Retinal pigment epithelial cell (primary cell): ENCODE measurements around the gene CDH15.
A peak's percentile ranks its signal among the peaks of the same experiment; 100 is the strongest.

Experiments
- DNase-seq: peaks from one replicate; pipeline ENCODE4 v3.0.0-alpha.2; 2010; ENCODE audit warnings: low read depth
- H3K4me3 ChIP-seq: 2 replicates; pipeline ENCODE4 v1.5.1; 2011; ENCODE audit warnings: mild to moderate bottlenecking, low read length, control low read depth, moderate library complexity
- TF ChIP-seq, protein P1 (sequence below): conservative IDR thresholded peaks from 2 replicates; pipeline ENCODE4 v1.5.1; 2011; ENCODE audit warnings: low read depth, low read length, control low read depth, inconsistent platforms

The CDH15 gene, protein sequence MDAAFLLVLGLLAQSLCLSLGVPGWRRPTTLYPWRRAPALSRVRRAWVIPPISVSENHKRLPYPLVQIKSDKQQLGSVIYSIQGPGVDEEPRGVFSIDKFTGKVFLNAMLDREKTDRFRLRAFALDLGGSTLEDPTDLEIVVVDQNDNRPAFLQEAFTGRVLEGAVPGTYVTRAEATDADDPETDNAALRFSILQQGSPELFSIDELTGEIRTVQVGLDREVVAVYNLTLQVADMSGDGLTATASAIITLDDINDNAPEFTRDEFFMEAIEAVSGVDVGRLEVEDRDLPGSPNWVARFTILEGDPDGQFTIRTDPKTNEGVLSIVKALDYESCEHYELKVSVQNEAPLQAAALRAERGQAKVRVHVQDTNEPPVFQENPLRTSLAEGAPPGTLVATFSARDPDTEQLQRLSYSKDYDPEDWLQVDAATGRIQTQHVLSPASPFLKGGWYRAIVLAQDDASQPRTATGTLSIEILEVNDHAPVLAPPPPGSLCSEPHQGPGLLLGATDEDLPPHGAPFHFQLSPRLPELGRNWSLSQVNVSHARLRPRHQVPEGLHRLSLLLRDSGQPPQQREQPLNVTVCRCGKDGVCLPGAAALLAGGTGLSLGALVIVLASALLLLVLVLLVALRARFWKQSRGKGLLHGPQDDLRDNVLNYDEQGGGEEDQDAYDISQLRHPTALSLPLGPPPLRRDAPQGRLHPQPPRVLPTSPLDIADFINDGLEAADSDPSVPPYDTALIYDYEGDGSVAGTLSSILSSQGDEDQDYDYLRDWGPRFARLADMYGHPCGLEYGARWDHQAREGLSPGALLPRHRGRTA

DNA sequence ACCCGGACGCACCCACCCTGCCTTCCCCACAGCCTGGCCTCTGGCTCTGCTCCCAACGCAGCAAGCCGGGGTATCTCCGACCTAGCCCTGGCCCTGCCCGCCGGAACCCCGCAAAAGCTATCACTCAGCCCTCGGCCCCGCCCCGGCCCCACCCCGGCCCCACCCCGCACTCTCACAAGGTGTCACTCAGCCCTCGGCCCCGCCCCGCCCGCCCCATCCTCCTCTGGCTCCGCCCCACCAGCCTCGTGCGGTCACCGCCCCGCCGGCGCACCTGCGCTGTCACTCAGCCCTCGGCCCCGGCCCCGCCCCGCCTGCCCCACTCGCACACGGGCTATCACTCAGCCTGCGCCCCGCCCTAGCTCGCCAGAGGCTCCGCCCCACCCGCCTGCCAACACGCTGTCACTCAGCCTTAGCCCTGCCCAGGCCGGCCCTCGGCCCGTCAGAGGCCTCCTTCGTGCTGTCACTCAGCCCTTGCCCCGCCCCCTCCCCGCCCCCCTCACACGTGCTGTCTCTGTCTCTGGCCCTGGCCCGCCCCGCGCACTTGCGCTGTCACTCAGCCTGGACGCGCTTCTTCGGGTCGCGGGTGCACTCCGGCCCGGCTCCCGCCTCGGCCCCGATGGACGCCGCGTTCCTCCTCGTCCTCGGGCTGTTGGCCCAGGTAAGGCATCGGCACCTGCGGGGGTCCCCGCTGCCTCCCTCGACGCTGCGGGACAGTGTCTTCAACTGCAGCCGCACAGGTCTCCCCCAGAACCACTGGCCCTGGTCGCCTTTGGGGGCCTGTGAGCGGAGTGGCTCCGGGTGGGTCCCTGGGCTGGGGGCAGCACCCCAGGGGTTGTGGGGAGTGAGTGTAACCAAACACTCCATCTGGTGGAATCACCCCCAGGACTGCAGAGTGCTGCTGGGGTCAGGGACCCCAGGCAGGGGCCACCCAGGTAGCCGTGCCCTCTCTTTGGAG is at the start of gene CDH15:
Gene CDH15, plus strand, starts transcription at position 533 of the 955 bp plus-strand sequence. Its CDS starts 84 bp downstream, at position 617.
- DNase-seq = peak; percentile 63
- TF ChIP-seq, protein P1, sequence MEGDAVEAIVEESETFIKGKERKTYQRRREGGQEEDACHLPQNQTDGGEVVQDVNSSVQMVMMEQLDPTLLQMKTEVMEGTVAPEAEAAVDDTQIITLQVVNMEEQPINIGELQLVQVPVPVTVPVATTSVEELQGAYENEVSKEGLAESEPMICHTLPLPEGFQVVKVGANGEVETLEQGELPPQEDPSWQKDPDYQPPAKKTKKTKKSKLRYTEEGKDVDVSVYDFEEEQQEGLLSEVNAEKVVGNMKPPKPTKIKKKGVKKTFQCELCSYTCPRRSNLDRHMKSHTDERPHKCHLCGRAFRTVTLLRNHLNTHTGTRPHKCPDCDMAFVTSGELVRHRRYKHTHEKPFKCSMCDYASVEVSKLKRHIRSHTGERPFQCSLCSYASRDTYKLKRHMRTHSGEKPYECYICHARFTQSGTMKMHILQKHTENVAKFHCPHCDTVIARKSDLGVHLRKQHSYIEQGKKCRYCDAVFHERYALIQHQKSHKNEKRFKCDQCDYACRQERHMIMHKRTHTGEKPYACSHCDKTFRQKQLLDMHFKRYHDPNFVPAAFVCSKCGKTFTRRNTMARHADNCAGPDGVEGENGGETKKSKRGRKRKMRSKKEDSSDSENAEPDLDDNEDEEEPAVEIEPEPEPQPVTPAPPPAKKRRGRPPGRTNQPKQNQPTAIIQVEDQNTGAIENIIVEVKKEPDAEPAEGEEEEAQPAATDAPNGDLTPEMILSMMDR = no peak
- peak within 1 kb of the TSS; percentile 36 for H3K4me3 ChIP-seq

DNA sequence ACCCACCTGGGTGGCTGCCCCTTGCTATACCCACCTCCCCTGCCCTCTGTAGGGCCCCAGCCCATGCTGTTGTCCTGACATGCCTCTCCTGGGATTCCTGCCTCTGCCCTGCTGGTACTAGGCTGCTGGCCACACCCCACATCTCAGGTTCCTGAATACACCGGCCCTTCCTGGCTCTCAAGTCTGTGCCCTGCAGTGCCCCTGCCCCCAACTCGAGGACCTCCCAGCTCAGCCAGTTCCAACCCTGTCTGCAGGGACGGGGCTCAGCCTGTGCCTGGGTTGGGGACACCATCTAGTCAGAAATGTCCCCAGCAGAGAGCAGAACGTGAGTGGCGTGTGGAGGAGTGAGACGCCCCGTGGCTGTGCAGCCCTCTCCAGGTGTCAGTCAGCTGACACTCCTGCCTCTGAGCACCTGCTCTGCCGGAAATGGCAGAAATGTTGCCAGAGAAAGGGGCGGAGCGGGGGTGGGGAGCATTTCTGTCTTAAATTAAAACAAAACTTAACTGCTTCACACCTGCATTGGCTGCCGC is 49.2 kb upstream of the CDH15 start:
- no peak overlapping the region for H3K4me3 ChIP-seq
- no peak for DNase-seq
- TF ChIP-seq, protein P1 = no peak

DNA sequence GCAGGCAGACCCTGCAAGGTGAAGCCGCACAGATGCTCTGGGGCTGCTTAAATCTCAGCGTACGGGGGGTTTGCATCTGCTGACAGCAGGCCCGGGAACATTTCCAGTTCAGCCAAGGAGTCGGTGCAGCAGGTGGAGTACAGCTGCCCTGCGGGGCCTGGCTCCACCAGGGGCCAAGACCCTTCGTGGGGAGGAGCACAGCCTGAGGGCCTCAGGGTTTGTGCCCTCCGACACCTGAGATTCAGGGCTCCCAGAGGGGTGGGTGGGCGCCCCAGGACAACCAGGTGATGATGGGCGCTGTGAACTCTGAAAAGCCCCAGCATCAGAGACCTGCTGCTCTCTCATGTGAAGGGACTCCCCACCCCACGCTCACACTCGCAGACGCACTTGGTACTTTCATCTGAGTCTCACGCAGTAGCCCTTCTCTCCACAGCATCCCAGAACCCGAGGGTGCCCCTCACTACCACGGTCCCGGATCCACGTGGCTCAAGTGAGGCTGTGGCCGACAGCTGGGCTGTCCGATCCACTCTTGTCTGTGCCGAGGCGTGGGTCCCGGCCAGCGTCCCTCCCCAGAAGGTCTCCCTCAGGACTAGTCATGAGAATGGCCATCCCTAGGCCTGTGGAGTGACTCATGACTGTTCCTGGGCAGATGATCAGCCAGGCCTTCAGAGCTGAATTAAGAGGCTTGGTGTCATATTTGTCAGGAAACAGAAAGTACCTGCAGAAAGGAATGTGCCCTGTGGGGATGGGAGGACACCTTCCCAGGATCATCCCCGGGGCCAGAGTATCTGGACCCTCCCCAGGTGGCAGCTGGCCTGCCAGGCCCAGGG is 48.3 kb upstream of the CDH15 start:
- no peak overlapping the region for H3K4me3 ChIP-seq
- TF ChIP-seq, protein P1 = no peak
- DNase-seq = no peak

DNA sequence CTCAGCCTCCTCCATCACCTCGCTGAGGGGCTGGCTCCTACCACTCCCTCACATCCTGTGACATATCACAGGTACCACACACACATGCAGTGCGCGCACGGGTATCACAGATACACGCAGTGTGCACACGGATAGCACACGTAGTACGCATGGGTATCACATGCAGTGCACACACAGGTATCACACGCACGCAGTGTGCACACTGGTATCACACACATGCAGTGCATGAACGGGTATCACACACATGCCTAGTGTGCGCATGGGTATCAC is 47.8 kb upstream of the CDH15 start:
- no peak for DNase-seq
- no peak overlapping the region for H3K4me3 ChIP-seq
- TF ChIP-seq, protein P1 = no peak

DNA sequence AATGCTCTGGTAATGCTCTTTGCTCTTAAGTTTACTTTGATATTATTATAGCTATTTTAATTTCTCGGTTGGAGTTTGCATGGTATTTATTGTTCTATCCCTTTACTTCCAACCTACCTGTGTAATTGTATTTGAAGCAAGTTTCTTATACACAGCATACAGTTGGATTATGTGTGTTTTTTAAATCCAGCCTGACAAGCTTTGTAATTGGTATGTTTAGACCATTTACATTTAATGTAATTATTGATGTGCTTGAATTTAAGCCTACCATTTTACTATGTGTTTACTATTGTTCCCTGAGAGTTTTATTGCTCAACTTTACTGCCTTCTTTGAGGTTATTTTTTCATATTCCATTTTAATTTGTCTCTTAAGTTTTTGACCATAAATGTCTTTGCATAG is 42.2 kb upstream of the CDH15 start:
- no peak for DNase-seq
- H3K4me3 ChIP-seq = no peak overlapping the region
- TF ChIP-seq, protein P1 = no peak

DNA sequence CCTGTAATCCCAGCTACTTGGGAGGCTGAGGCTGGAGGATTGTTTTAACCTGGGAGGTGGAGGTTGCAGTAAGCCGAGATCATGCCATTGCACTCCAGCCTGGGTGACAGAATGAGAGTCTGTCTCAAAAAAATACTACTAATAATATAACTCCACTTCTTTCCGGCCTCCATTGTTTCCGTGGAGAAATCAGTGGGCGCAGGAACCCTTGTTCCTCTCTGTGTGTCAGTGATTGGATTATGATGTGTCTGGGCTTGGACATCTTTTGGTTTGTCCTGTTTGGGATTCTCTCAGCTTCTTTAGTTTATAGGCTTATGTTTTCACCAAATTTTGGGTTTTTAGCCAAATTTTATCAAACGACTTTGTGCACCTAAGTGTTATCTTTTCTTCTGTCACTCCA is 41.1 kb upstream of the CDH15 start:
- H3K4me3 ChIP-seq = no peak overlapping the region
- TF ChIP-seq, protein P1 = no peak

More for the DNA sequence above, 41.1 kb upstream of the CDH15 start:
- no peak for DNase-seq
